ENCODE measurements around the gene NLGN1.
A peak's percentile ranks its signal among the peaks of the same experiment; 100 is the strongest.

NLGN1 gene

DNA sequence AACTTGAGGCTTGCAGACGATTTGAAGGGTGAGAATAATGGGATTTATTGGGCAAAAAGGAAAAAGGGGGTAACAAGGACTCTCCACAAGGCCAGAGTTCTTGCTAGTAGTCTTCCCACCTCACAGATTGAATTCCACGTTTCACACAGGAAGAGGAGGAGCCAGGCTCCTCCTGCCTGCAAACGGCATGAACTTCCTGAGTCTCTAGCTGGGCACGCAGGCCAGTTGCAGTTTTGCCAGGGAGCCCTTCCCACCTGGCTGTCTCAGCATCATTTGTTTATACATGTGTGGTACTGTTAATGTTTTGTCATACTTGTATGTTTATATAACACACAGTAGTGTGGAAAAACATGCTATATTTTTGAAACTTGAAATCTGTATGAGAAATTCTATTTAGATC lies 155.0 kb downstream of the NLGN1 start:
- ChIA-PET CTCF (no interaction called here), POLR2A (no interaction called here)
- no peak for TF ChIP-seq HDGF (IDR thresholded peaks at IDR 0.05; ENCODE audit: borderline replicate concordance)
- no peak for TF ChIP-seq L3MBTL2 (conservative IDR thresholded peaks at IDR 0.05)
- TF ChIP-seq ELF4 (IDR thresholded peaks at IDR 0.05): no peak
- no peak for TF ChIP-seq FOXK2 (IDR thresholded peaks at IDR 0.05)
- no peak for TF ChIP-seq LEF1 (IDR thresholded peaks at IDR 0.05; ENCODE audit: borderline replicate concordance)
- no peak for TF ChIP-seq BHLHE40 (IDR thresholded peaks at IDR 0.05; ENCODE audit: borderline replicate concordance)
- TF ChIP-seq ZNF384 (IDR thresholded peaks at IDR 0.05): no peak
- TF ChIP-seq, protein P1, sequence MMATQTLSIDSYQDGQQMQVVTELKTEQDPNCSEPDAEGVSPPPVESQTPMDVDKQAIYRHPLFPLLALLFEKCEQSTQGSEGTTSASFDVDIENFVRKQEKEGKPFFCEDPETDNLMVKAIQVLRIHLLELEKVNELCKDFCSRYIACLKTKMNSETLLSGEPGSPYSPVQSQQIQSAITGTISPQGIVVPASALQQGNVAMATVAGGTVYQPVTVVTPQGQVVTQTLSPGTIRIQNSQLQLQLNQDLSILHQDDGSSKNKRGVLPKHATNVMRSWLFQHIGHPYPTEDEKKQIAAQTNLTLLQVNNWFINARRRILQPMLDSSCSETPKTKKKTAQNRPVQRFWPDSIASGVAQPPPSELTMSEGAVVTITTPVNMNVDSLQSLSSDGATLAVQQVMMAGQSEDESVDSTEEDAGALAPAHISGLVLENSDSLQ (IDR thresholded peaks at IDR 0.05): no peak
- no peak for TF ChIP-seq SUZ12 (IDR thresholded peaks at IDR 0.05)
- TF ChIP-seq TARDBP (IDR thresholded peaks at IDR 0.05): no peak
- no peak for TF ChIP-seq FOXM1 (IDR thresholded peaks at IDR 0.05; ENCODE audit: borderline replicate concordance)
- TF ChIP-seq NFRKB (IDR thresholded peaks at IDR 0.05): no peak
- DNase-seq (ENCODE audit: extremely low spot score): no peak

DNA sequence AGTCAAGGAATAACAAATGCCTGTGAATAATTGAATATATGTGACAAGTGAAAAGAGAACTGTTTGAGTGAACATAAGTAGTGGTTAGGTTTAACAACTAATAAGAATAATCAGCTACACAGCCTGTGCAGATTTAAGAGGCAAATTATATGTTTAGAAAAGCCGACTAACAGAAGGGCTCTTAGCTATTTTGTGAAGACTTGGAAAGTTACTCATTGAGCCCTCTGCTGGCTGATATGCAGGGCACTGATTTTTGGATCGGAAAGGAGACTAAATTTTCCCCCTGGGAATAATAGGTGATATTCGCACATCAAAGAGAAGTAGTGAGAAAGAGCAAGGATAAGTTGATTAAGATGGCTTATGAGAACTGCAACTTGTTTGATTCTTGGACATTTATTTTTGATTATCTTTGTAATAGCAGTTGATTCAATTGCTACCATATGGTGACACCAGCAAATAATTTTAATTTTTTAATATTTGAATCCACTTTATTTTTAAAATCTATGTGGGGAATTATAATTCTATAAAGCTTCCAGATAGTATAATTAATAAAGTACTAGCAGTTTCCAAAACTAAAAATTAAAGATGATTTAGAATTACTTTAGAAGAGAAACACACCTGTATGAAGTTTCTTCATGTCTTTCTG lies 156.2 kb downstream of the NLGN1 start:
- CTCF ChIA-PET: interaction anchor here (0.7 kb wide), 2 partner anchors 15 to 181 kb away, joined by 3 to 6 read pairs; no protein-coding TSS in a partner anchor
- DNase-seq (ENCODE audit: extremely low spot score): peak; percentile 45
- POLR2A ChIA-PET: no interaction called here
- TF ChIP-seq, protein P1 (IDR thresholded peaks at IDR 0.05): no peak
- TF ChIP-seq BHLHE40 (IDR thresholded peaks at IDR 0.05; ENCODE audit: borderline replicate concordance): no peak

DNA sequence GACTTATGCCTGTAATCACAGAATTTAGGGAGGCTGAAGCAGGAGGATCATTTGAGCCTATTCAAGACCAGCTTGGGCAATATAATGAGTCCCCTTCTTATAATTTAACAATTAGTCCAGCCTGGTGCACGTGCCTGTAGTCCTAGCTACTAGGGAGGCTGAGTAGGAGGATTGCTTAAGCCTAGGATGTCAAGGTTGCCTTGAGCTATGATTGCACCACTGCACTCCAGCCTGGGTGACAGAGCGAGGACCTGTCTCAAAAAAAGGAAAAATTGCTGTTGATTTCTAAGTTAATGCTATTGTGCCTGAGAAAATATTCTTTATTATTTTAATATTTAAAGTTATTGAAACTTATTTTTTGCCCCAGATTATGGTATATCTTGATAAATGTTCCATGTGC lies 159.0 kb downstream of the NLGN1 start:
- no peak for DNase-seq (ENCODE audit: extremely low spot score)
- CTCF ChIA-PET: no interaction called here
- no peak for TF ChIP-seq TARDBP (IDR thresholded peaks at IDR 0.05)
- no peak for TF ChIP-seq BHLHE40 (IDR thresholded peaks at IDR 0.05; ENCODE audit: borderline replicate concordance)
- TF ChIP-seq SUZ12 (IDR thresholded peaks at IDR 0.05): no peak
- TF ChIP-seq CTBP1 (IDR thresholded peaks at IDR 0.05; ENCODE audit: borderline replicate concordance): no peak
- no peak for TF ChIP-seq LEF1 (IDR thresholded peaks at IDR 0.05; ENCODE audit: borderline replicate concordance)
- TF ChIP-seq FOXA1 (IDR thresholded peaks at IDR 0.05): no peak
- no peak for TF ChIP-seq ARNT (IDR thresholded peaks at IDR 0.05)
- no peak for TF ChIP-seq ELF4 (IDR thresholded peaks at IDR 0.05)
- no peak for TF ChIP-seq L3MBTL2 (conservative IDR thresholded peaks at IDR 0.05)
- no peak for TF ChIP-seq FOXK2 (IDR thresholded peaks at IDR 0.05)
- TF ChIP-seq ZNF384 (IDR thresholded peaks at IDR 0.05): no peak
- TF ChIP-seq SP1 (IDR thresholded peaks at IDR 0.05): no peak
- no peak for TF ChIP-seq NFRKB (IDR thresholded peaks at IDR 0.05)
- no peak for TF ChIP-seq FOXM1 (IDR thresholded peaks at IDR 0.05; ENCODE audit: borderline replicate concordance)
- TF ChIP-seq, protein P1 (IDR thresholded peaks at IDR 0.05): no peak
- no peak for TF ChIP-seq HDGF (IDR thresholded peaks at IDR 0.05; ENCODE audit: borderline replicate concordance)
- POLR2A ChIA-PET: no interaction called here

DNA sequence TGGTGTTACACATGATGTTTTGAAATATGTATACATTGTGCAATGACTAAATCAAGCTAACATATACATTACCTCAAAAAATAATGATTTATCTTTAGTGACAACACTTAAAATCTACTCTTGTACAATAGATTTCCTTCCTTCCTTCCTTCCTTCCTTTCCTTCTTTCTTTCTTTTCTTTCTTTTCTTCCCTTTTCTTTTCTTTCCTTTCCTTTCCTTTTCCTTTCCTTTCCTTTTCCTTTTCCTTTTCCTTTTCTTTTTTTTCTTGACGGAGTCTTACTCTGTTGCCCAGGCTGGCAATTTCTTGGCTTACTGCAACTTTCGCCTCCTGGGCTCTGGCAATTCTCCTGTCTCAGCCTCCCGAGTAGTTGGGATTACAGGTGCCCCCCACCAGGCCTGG lies 170.5 kb downstream of the NLGN1 start:
- DNase-seq (ENCODE audit: extremely low spot score): no peak
- CTCF ChIA-PET: no interaction called here
- TF ChIP-seq ELF4 (IDR thresholded peaks at IDR 0.05): no peak
- no peak for TF ChIP-seq TARDBP (IDR thresholded peaks at IDR 0.05)
- no peak for TF ChIP-seq FOXK2 (IDR thresholded peaks at IDR 0.05)
- no peak for TF ChIP-seq FOXM1 (IDR thresholded peaks at IDR 0.05; ENCODE audit: borderline replicate concordance)
- TF ChIP-seq ZNF384 (IDR thresholded peaks at IDR 0.05): no peak
- TF ChIP-seq SUZ12 (IDR thresholded peaks at IDR 0.05): no peak
- no peak for TF ChIP-seq ARNT (IDR thresholded peaks at IDR 0.05)
- no peak for TF ChIP-seq SP1 (IDR thresholded peaks at IDR 0.05)
- no peak for TF ChIP-seq BHLHE40 (IDR thresholded peaks at IDR 0.05; ENCODE audit: borderline replicate concordance)
- TF ChIP-seq, protein P1 (IDR thresholded peaks at IDR 0.05): no peak
- TF ChIP-seq NFRKB (IDR thresholded peaks at IDR 0.05): no peak
- TF ChIP-seq FOXA1 (IDR thresholded peaks at IDR 0.05): no peak
- no peak for TF ChIP-seq CTBP1 (IDR thresholded peaks at IDR 0.05; ENCODE audit: borderline replicate concordance)
- POLR2A ChIA-PET: no interaction called here

DNA sequence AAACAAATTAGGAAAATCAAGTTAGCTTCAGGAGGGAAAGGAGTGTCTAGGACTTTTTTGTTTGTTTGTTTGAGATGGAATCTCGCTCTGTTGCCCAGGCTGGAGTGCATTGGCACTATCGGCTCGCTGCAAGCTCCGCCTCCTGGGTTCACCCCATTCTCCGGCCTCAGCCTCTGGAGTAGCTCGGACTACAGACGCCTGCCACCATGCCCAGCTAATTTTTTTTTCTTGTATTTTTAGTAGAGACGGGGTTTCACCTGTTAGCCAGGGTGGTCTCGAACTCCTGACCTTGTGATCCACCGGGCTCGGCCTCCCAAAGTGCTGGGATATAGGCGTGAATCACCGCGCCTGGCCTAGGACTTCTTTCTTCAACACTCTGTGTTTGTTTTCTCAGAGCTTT lies 171.1 kb downstream of the NLGN1 start:
- CTCF ChIA-PET: interaction anchor here (1.0 kb wide), 1 partner anchor 15 kb away, joined by 3 read pairs; no protein-coding TSS in a partner anchor
- POLR2A ChIA-PET: no interaction called here
- no peak for TF ChIP-seq FOXA1 (IDR thresholded peaks at IDR 0.05)
- no peak for TF ChIP-seq SUZ12 (IDR thresholded peaks at IDR 0.05)
- no peak for TF ChIP-seq ZNF384 (IDR thresholded peaks at IDR 0.05)
- no peak for TF ChIP-seq CTBP1 (IDR thresholded peaks at IDR 0.05; ENCODE audit: borderline replicate concordance)
- DNase-seq (ENCODE audit: extremely low spot score): no peak

DNA sequence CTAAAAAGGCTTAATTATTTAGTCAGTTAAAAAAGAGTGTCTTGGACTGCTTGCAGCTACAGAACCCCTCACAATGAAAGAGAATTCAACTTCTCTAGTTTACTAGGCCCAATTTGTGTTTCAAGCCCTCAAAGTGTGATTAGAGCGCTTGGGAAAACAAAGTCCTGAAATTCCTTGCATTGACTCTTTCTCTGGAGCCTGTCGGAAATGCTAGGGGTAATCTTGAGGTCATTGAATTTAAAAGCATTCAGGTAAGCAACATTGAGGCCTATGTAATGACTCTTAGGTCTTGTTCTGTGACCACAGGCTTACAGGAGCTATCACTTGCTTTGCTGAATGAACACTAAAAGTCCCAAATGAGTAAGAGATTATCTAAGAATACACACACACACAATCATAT lies 186.0 kb downstream of the NLGN1 start:
- TF ChIP-seq FOXM1 (IDR thresholded peaks at IDR 0.05; ENCODE audit: borderline replicate concordance) (no peak), ELF4 (IDR thresholded peaks at IDR 0.05) (no peak), BHLHE40 (IDR thresholded peaks at IDR 0.05; ENCODE audit: borderline replicate concordance) (no peak), SUZ12 (IDR thresholded peaks at IDR 0.05) (no peak), FOXA1 (IDR thresholded peaks at IDR 0.05) (no peak), L3MBTL2 (conservative IDR thresholded peaks at IDR 0.05) (no peak), NFRKB (IDR thresholded peaks at IDR 0.05) (no peak), CTBP1 (IDR thresholded peaks at IDR 0.05; ENCODE audit: borderline replicate concordance) (no peak)
- TF ChIP-seq, protein P1 (IDR thresholded peaks at IDR 0.05): no peak
- DNase-seq (ENCODE audit: extremely low spot score): no peak
- POLR2A ChIA-PET: no interaction called here
- CTCF ChIA-PET: interaction anchor here (0.6 to 0.7 kb wide), 5 partner anchors 105 to 1437 kb away, joined by 3 to 5 read pairs (median 3); no protein-coding TSS in a partner anchor
